CD4-positive, alpha-beta T cell treated with Interleukin-21 for 1 hour (primary cell): ENCODE data around the gene ACCSL.

Experiments used
- DNase-seq: peaks from one replicate; pipeline ENCODE4 v3.0.0-alpha.2; 2020

ACCSL gene

DNA sequence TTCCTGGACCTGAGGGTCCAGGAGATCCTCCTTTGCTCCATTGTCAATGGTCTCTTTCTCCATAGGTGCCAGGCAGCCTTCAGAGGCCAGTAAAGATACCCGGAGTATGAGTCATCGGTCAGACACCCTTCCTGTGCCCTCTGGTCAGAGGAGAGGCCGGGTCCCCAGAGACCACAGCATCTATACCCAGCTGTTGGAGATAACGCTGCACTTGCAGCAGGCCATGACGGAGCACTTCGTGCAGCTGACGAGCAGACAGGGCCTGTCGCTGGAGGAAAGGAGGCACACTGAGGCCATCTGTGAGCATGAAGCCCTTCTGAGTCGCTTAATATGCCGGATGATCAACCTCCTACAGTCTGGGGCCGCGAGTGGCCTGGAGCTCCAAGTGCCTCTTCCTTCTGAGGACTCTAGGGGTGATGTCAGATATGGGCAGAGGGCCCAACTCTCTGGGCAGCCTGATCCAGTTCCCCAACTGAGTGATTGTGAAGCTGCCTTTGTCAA lies at the start of gene ACCSL:
TSS of gene ACCSL (plus strand) at position 51 of the 501 bp plus-strand sequence. CDS start at position 107, 56 bp downstream.
- DNase-seq = no peak

DNA sequence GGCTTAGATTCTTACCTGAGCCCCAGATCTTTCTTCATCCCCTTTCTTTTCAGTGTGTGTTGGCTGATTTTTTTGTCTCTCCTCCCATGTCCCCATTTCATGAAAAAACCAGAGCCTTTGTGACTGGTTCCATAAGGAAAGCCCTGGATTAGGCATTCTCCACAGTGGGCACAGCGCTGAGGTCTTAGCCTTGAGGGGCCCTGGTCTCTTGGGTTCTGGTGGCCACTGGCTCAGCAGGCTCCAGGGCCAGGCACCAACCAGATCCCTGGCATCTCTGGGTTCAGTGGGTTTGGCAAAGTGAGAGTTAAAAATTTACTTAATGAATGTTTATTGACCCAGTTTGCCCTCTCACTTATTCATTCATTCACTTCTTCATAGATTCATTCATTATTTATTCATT lies 49.5 kb upstream of the ACCSL start:
- no peak for DNase-seq

DNA sequence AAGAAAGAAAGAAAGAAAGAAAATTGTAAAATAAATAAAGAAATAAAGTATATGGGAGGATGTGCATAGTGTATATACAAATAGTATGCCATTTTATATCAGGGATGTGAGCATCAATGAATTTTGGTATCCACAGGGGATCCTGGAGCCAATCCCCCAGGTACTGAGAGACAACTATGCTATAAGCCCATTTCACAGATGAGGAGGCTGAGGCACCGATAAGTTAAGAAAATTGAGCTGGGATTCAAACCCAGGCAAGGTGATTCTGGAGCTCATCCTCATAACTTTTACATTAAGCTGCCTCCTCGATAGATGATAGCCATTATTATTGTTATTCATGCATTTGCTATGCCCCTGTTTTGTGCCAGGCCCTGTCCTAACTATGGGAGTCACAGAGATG lies 47.0 kb upstream of the ACCSL start:
- DNase-seq = no peak

DNA sequence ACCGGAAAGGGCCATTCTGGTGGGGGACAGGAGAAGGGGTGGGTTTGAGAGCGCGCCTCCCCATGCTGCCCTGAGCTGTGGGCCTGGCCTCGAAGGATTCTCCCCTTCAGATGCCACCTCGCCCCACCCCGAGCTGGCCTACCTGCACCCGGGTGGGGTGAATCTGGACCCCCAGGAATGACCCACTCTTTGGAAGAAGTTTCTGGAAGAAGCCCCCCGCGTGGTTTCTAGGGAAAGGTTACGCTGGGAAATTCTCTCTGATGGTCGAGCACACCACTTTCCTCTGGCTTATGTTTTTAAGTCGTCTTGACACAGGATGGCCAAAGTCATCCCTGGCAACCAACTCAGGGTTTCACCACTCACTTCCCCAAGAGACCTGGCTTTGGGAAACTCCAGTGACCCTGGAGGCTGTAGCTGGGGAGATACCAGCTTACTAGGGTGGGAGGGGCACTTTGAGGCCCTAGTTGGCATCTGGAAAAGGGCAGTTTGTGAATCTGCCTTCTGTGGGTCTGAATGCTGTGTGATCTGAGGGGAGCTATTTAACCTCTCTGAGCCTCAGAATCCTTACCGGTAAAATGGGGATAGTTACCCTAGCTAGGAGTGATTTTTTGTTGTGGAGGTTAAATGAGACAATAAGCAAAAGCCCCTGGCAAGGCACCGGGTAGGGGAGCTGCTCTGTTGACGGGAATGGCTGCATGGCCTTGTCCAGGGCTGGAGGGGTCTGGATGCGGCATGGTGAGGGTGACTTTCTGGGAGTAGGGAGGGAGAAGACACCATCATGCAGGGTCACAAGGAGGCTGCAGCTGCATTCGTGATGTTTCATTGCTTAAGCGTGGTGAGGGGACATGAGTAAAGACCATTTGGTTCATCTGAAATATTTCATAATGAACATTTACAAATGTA lies 45.3 kb upstream of the ACCSL start:
- DNase-seq = no peak

DNA sequence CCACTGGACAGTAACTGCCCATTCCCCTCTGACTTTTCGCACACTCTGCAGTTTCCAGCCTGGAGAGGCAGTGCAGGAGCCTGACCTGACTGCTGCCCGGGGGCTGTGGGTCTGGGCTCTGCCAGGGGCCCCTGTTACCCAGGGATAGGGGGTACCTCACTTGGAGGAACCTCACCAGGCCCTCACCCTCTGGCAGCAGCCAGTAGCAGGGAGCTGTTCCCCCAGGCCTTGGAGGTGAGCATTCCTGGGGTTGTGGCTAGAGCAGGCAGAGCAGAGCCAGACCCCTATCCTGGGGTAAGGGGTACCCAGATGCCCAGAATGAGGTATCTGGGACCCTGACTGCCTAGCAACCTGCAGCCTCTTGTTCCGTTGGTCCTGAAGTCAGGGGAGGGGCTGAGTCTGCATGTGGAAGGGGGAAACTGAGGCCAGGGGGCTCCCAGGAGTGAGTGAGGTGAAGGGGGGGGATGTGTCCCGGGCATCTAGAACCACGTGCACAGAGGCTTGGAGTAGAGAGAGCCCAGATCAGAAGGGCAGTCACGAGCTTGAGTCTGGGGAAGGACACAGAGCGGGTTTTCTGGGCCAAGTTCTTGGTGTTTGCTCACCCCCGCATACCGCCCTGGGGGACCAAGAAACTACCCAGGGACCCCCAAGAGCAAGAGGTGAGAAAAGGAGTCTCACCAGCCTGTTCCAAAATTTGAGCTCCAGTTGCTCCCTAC lies 43.9 kb upstream of the ACCSL start:
- DNase-seq = no peak

DNA sequence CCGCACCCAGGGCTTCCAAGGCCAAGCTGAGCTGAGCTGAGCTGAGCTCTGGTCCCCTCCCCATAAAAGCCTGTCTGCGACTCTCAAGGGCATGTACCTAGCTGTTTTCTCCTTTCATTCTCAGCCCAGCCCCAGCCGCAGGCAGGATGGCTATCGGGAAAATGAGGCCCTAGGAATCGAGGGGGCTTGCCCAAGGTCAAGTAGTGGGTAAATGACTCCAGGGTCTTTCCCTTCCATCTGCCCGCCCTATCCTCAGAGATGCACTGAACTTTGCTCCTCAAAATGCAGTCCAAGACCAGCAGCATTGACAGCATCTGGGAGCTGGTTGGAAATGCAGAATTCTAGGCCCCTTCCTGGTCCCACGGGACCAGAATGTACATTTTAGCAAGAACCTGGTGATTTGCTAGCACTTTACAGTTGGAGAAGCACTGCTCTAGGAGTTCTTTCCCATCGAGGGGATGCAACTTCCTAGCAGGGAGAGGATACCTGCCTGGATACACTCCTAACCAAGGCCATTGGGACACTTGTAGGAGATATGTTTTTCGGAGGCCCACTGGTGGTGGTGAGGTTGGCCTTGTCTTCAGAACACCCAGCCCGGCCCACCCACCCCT lies 43.2 kb upstream of the ACCSL start:
- DNase-seq = no peak

DNA sequence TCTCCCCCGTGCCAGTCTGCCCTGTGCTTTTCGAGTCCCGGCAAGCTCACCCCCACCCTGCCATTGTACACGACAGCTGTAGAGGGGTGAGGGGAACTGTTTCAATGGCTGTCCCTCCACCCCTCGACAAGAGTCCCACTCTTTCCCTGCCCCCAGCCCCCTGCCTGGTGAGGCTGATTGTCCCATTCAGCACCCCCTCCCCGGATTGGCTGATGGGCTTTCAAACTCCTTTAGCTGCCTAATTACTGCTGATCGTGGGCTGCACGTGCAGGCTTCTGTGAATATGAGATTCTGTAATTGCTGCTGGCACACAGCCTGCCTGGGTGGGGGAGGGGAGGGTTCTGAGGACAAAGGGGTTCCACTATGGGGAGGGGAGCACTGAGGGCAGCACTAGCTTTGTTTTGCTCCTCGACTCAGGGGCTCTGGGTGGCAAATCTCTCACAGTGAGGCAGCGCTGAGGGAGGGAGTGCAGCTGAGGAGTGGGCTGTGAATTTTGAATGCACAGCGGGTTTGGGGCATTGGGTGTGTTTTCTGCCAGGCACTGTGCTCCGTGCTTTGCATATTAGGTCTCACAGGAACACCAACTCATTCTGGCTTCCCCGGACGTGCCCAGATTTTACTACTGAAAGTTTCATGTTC lies 42.6 kb upstream of the ACCSL start:
- no peak for DNase-seq

DNA sequence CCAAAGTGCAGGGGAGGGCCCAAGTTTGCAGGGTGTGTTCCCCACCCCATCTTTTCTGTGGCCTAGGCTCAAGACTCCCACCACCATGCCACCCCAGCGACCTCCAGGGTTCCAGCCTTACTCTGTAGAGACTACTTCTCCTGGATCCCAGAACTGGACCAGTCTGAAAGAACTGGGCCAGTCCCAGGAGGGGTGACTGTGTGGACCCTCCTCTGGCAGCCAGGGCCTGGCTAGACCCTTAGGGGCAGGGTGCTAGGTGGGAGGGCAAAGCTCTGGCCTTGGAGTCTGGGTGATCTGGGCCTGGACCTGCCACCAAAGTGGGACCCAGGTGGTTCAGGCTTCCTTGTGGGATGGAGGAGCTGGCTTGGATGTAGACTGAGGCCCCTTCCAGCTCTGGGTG lies 41.8 kb upstream of the ACCSL start:
- no peak for DNase-seq

DNA sequence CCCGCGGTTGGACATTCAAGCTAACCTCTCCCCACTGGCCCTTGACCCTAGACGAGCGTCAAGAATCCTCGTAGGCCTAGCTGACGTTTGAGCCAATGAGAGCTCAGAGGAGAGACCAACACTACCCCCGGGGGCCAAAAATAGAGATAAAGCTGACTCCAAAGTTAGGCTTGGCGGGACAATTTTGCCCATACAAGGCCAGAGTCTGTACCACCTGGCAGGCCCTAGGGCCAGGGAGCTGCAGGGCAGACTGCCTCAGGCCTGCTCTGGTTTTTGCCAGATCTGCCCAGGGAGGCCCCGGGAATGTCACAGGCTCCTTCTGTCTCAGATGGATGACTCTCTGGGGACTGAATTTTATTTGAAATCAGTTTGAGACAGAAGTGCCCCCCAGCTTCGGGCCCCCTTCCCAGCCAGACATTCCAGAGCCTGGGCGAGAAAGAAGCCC lies 40.8 kb upstream of the ACCSL start:
- no peak for DNase-seq

DNA sequence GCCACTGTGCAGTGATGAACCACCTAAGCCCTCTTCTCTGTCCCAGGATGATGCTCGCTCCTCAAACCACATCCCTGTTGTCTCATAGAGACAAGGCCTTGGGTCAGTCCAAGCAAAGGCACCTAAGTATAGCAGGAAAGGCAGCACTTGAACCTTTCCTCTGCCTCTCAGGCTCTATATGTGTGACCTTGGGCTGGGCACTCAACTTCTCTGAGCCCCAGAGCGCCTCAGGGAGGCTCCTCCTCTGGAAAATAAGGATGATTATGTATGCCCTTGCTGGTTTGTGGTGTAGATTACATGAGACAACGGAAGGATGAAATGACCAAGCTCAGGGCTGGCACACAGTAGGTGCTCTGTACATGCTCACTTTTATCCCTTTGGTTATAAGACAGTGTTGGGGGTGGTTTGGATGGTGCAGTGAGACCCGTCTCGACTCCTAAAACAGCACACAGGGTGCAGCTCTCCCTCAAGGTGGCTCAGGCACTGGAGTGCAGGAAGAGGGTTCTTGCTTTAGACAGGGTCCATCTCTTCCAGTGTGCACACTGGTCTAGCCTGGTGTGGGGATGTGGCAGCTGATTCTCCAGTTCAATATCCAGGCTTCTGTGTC lies 40.2 kb upstream of the ACCSL start:
- no peak for DNase-seq

DNA sequence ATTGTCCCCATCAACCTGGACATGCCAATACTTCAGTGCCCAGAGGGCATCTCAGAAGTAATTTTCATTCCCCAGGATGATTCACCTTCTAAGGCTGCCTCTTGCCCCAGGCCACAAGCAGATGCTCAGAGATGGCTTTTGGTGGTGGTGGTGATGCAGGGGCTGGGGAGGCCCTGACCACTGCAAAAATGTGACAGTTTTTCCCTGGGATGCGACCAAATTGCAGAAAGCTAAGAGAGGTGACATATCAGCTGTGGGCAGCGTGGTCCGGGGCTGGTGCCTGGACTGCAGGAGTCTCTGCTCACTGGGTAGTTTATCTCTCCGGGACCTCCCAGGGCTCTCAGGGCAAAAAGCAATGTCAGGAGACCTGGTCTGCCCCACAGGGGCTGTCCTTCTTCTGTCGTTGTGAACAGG lies 39.7 kb upstream of the ACCSL start:
- DNase-seq = no peak

DNA sequence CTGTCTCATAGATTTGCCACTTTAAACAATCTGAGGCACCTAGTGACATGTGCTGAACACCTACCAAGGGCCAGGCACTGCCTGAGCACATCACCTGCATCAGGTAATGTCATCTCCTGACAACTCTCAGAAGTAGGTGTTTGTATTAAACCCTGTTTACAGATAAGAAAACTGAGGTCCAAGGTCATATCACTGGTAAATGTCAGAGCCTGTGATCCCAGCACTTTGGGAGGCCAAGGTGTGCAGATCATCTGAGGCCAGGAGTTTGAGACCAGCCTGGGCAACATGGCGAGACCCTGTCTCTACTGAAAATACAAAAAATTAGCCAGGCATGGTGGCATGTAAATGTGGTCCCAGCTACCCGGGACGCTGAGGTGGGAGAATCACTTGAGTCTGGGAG lies 39.1 kb upstream of the ACCSL start:
- DNase-seq = no peak

DNA sequence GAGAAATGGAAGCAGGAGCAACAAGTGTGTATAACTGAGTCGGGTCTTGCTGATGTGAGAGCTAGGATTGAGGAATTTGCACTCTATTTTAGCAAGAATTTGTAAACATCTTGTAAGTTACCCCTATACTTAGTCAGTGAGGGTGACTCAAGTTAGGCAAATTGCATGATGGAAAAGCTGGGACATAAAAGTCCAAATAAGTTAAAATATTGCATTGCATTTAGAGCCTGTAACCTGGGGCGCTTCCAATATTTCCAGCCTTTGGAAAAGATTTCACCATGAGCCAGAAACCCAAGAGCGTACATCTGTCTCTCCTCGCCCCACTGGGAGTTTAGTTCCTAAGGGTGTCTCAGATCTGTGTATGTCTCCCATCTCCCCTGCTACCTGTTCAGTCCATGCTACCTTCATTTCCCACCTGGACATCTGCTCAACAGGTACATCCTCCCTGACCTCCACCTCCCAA lies 37.0 kb upstream of the ACCSL start:
- no peak for DNase-seq

DNA sequence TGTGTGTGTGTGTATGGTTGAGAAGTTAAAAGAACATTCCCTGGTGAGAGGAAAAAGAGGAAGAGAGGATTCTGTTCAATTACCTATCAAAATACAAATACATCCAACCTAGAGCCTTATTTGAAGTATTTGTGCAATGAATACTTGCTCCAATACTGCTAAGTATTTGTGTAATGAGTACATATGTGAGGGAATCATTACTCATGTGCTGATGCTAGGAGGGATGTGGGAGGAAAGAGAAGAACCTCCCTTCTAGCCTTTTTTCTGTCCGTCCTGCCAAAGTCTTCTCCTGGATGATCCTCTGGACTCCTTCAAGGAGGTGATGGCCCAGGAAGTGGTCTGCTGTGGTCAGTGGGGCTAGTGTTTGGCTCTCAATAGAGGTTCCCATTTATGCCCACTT lies 36.0 kb upstream of the ACCSL start:
- DNase-seq = no peak

DNA sequence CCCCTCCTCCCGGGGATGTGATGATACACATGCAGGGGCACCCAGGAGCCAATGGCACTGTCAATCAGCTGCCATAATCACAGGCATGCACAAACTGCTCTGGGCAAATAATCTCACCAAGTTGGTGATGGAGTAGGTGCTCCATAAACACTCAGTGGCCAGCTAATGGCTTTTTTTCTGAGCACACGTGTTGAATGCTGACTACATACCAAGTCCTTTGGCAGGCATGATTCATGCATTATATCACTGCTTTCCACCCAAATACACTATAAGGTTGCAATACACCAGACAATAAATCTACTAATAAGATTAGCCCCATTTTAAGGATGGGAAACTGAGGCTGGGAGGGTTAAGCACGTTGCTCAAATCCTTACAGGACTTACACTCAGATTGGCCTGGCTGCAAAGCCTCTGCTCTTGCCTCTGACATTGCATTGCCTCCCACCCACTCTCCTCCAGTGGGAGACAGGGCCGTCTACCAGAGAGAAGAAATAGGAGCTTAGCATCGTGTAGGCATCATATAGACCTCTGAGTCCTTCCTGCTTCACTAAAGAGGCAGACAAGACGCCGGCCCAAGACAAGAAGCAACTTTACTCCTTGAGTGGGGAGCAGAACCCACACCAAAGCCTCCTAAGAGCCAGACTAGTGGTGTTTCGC lies 32.7 kb upstream of the ACCSL start:
- DNase-seq = no peak

DNA sequence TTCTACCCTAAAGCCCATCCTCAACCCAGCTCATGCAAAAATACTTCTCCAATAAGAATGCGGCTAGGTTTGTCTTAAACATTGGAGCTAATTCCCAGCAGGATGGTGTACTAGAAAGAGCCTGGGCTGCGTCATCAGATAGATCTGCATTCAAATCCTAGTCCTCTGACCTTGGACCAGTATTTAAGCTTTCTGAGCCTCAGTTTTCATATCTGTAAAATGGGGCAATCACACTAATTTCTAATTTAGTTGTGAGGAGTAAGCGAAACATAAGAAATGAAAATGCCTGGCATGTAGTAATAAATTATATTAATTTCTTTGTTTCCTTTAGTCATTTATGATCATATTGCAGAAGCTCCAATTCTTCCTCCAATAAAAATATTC lies 32.2 kb upstream of the ACCSL start:
- DNase-seq = no peak

DNA sequence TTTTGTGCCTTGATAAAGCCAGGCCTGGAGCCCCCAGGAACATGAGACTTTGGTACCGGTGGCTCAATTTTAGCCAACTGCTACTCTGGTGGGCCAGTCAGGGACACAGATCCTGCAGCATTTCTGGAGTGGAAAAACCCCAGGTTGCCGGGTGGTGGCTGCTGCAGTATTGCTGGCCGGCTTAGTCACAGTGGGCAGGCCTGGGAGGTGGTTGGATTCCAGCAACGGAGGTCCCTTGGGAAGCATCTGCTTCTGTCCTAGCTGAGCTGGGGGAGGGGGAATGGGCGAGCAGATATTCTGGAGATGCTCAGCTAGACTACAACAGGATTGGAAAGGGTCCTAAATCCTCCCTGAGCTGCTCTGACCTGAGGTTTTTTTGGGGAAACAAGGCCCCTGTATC lies 31.6 kb upstream of the ACCSL start:
- DNase-seq = no peak

DNA sequence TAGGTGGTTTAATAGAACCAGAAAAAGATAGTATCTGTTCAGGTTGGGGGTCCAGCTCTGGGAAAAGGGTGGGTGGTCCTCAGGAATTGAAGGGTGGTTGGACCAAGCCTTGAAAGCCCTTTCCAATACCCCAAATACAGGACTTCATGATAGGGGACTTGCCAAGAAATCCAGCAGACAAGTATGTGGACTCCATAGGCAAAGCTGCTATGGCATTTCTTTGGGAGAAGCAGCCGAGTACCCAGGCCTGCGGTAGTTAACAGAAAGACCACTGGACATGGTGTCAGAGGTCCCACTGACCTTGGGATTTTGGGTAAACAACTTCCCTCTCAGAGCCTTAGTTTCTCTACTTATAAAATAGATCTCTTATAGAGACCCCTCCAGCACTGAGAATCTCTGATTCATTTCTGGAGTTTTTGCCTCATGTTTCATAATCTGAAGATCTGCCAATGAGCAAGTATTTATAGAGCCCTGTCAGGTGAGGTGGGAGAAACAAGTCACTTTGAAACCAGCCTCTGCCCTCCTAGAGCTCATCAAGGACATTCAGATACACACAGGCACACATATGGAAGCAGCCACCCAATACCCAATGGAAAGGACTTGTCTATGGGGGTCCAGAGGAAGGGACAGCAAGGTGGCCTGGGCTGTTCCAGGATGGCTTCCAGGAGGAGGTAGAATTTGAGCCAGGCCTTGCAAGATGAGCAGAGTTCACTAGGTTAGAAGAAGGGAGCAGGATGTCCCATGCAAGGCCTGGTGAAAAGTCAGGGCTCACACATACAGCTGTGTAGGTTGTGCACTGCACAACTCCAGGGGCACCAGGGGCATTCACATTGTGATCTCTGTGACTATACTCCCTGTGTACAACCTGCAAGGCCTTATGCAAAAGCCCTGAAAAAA lies 31.0 kb upstream of the ACCSL start:
- no peak for DNase-seq

DNA sequence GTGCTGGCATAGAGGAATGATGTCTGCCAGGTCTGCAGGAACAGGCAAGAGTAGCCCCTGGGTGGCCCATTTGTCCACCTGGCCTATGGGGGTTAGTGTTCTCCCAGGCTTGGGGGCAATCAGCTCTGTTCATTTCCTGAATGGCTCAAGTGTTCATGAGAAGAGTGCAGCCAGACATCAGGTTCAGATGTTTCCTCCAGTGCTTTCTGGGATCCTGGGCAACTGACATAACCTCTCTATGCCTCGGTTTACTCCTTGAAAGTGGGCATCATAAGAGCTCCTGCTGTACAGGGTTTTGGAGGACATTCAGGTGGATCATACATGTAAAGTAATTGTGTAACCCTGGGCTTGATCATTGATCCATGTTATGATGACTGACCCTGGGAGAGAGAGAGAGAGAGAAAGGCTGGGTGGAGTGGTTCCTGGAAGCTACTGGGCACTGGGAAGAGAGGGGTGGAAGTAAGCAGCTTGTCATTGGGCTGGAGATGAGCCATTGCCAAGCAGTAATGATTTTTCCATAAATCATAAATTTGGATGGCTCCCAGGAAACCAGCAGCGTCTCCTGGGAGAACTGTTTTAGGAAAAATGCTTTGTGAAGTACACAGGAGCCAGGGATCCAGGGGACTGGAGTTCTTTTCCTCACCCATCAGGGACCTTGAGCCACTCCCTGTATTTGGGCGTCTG lies 30.2 kb upstream of the ACCSL start:
- no peak for DNase-seq

DNA sequence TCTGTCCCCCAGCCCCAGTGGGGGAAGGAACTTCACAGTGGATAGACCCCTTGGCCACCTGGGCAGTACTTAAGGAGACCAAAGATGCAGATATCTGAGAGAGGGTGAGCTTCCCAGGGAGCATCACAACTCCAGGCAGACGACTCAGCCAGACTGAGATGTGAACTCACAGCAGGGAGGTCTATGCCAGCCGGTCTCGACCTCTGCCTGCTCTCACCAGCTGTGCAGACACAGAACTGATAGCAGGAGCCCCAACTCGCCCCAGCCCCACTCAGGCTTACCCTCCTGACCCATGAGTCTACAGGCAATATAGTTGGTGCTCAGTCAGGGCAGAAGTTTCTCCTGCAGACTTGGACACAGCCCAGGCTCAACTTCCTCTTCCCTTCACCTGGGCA lies 29.7 kb upstream of the ACCSL start:
- no peak for DNase-seq
